GM06990 (cell line): ENCODE data around the gene PATL1.

Source experiments
- DNase-seq: peaks from one replicate; pipeline ENCODE4 v3.0.0-alpha.2; 2011; ENCODE audit not compliant: insufficient read length; ENCODE audit errors: extremely low read depth
- H3K27me3 ChIP-seq: replicated peaks from 2 replicates; pipeline ENCODE4 v1.6.0; 2011; ENCODE audit warnings: low read length; ENCODE audit not compliant: control insufficient read depth, insufficient read depth
- H3K36me3 ChIP-seq: 2 replicates; pipeline ENCODE4 v1.5.1; 2011; ENCODE audit warnings: low read length; ENCODE audit not compliant: control insufficient read depth, insufficient read depth
- H3K4me3 ChIP-seq: replicated peaks from 2 replicates; pipeline ENCODE4 v1.5.1; 2011; ENCODE audit warnings: low read depth, mild to moderate bottlenecking, control low read depth, low read length
- CTCF ChIP-seq: IDR thresholded peaks from 2 replicates; pipeline ENCODE4 v1.5.1; 2011; ENCODE audit warnings: low read length, control low read depth, mild to moderate bottlenecking, inconsistent platforms; ENCODE audit not compliant: insufficient read depth, poor library complexity, severe bottlenecking

Gene PATL1

DNA sequence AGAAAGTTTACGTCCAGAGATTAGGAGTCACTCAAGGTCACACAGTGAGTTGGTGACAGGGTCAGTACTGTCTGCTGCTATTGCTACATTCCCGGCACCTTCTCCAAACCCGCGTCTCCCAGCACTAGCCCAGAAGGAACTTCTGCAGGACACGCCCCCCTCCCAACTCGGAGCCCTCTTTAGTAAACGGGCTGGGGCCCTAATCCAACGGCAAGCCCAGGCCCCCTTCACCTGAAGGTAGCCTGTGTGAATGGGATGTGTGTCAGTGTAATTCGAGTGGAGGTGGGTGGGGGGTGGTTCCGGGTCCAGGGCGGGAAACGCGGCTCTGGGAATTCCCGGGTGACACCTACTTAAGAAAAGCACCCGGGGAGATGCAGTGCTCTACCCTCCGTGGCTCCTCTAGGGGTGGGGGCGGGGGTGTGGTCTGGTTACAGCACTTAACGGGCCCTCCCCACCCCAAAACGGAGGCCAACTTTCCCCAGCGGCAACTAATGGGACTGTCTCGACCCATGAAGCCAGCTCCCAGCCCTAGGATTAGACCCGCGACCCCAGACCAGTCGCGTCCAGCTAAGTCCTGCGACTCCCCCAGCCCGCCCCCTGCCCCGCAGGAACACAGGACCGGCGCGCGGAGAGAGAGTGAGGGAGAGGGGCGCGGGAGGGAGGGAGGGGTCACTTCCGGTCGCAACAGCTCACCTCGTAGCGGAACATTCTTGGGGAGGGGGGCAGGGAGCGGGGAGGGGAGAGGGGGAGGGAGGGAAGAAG is 468 bp downstream of the PATL1 start:
- H3K4me3 ChIP-seq: peak overlapping the region; percentile 88
- peak; percentile 74 for DNase-seq
- no peaks in the 10 kb centered on the region for H3K27me3 ChIP-seq
- peaks cover 2% of the 10 kb centered on the region for H3K36me3 ChIP-seq
- TF ChIP-seq CTCF: no peak

- Histone ChIP-seq H3K27me3 (no peaks in the 10 kb centered on the region), H3K36me3 (peaks cover 2% of the 10 kb centered on the region), H3K4me3 (peak overlapping the region; percentile 88)
- no peak for TF ChIP-seq CTCF
- DNase-seq: no peak
These were observed 1.0 kb downstream of the PATL1 start for GRCh38 chr11:59667812-59668187.

DNA sequence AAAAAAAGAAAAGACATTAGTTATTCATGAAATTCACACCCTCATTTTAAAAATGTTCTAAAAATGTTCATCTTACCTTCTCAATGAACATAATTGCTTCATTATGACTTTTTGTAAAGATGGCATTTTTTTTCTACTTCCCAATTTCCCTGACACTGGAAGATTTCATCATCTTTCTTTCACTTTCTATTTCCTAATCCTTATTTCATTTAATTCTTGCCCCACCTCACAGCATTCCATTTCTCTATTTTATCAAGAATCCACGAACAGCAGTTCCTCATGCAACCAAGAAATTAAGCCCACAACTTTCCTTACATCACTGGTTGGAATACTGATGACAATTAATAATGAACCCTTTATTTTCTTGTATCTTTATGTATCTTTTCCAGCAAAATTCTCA is 1.9 kb downstream of the PATL1 start:
- no peaks in the 10 kb centered on the region for H3K27me3 ChIP-seq
- peaks cover 4% of the 10 kb centered on the region for H3K36me3 ChIP-seq
- DNase-seq: no peak
- no peak for TF ChIP-seq CTCF
- peak overlapping the region; percentile 88 for H3K4me3 ChIP-seq

DNA sequence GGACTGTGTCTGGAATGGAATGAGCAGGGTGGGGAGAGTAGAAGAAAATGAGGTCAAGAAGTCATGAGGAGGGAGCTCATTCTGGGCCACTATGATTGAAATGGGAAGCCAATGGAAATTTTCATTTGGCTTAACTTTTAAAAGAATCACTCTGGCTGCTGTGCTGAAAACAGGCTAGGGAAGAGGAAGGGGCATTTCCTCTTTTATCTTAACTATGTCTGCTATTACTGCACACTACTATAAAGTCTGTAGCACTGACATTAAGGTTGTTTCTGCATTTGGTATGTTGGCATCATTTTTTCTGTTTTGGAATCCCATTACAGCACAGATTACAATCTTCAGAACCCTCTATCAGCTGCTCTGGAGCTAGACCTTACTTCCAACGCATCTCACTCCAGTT is 8.2 kb downstream of the PATL1 start:
- H3K27me3 ChIP-seq: no peaks in the 10 kb centered on the region
- no peak for DNase-seq
- H3K4me3 ChIP-seq: no peak overlapping the region
- TF ChIP-seq CTCF: no peak
- peaks cover 13% of the 10 kb centered on the region for H3K36me3 ChIP-seq

DNA sequence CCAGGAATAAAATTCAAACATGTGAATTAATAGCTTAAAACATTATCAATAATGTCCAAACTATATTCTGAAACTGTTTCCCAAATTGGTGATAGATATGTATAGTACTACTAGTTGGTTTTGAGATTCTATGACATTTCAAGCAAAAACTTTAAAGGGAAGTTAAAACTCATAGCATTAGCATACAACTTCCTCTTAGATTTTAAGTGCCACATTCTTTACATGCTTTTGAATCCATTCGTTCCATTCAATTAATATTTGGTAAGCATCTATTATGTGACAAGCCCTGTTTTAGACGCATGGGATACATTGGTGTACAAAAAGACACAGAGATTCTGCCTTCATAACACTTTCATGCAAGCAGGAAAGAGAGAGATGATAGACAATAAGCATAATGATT is 8.9 kb downstream of the PATL1 start:
- Histone ChIP-seq H3K36me3 (peaks cover 16% of the 10 kb centered on the region), H3K4me3 (no peak overlapping the region), H3K27me3 (no peaks in the 10 kb centered on the region)
- no peak for DNase-seq
- TF ChIP-seq CTCF: no peak

- Histone ChIP-seq H3K27me3 (no peaks in the 10 kb centered on the region), H3K36me3 (peaks cover 16% of the 10 kb centered on the region), H3K4me3 (no peak overlapping the region)
- DNase-seq: no peak
- TF ChIP-seq CTCF: no peak
These were observed 10.8 kb downstream of the PATL1 start for GRCh38 chr11:59658036-59658435.
